Stimulated activated CD8-positive, alpha-beta memory T cell treated with anti-CD3 and anti-CD28 coated beads, Interleukin-12 subunit alpha, Interleukin-12 subunit beta, amount 100 ng/mL, for 24 hours (primary cell): ENCODE measurements around the gene EIF4EBP2.

ENCODE experiments used
- DNase-seq: peaks from one replicate; pipeline ENCODE4 v3.0.0-alpha.2; 2020; ENCODE audit errors: extremely low read depth

Gene EIF4EBP2

GRCh38 chr10:70378122-70378521 lies 25.8 kb upstream of the EIF4EBP2 start:
- no peak for DNase-seq

GRCh38 chr10:70379581-70380176 lies 24.3 kb upstream of the EIF4EBP2 start:
- DNase-seq: no peak

- DNase-seq: no peak
These were observed 23.4 kb upstream of the EIF4EBP2 start for GRCh38 chr10:70380350-70381135.

- no peak for DNase-seq
These were observed 22.2 kb upstream of the EIF4EBP2 start for GRCh38 chr10:70381471-70382421.

- DNase-seq: no peak
These were observed 12.3 kb upstream of the EIF4EBP2 start for GRCh38 chr10:70391654-70392053.

GRCh38 chr10:70396140-70396539 lies 7.8 kb upstream of the EIF4EBP2 start:
- no peak for DNase-seq

GRCh38 chr10:70399177-70399576 lies 4.8 kb upstream of the EIF4EBP2 start:
- DNase-seq: no peak

- DNase-seq: no peak
These were observed 386 bp upstream of the EIF4EBP2 start for GRCh38 chr10:70403483-70404035.

- no peak for DNase-seq
These were observed 767 bp downstream of the EIF4EBP2 start for GRCh38 chr10:70404787-70405036.

GRCh38 chr10:70405037-70405824 lies 1.3 kb downstream of the EIF4EBP2 start:
- no peak for DNase-seq

- DNase-seq: no peak
These were observed 5.8 kb downstream of the EIF4EBP2 start for GRCh38 chr10:70409772-70410171.

- DNase-seq: no peak
These were observed 6.7 kb downstream of the EIF4EBP2 start for GRCh38 chr10:70410608-70411007.

- DNase-seq: no peak
These were observed 8.4 kb downstream of the EIF4EBP2 start for GRCh38 chr10:70412356-70412755.

- no peak for DNase-seq
These were observed 13.6 kb downstream of the EIF4EBP2 start for GRCh38 chr10:70417568-70417967.

- no peak for DNase-seq
These were observed 14.3 kb downstream of the EIF4EBP2 start for GRCh38 chr10:70418229-70418628.

- no peak for DNase-seq
These were observed 14.8 kb downstream of the EIF4EBP2 start for GRCh38 chr10:70418713-70419112.

GRCh38 chr10:70424320-70424719 lies 20.4 kb downstream of the EIF4EBP2 start:
- no peak for DNase-seq

- no peak for DNase-seq
These were observed 21.2 kb downstream of the EIF4EBP2 start for GRCh38 chr10:70425096-70425495.

- DNase-seq: no peak
These were observed 22.9 kb downstream of the EIF4EBP2 start for GRCh38 chr10:70426823-70427222.

GRCh38 chr10:70430493-70431445 lies 26.8 kb downstream of the EIF4EBP2 start:
- DNase-seq: no peak
